Neural progenitor cell (in vitro differentiated cells): ENCODE data around the gene REEP3. TPM values are rescaled to one million over a fixed set of nuclear protein-coding genes. Genes with fewer than 3 reads are reported as not detected.

Source experiments
- DNase-seq: peaks from one replicate; pipeline ENCODE4 v3.0.0-alpha.2; 2016; ENCODE audit warnings: low spot score
- H2AFZ ChIP-seq: fragments of 200-600 bp; sonication (generic); replicated peaks from 2 replicates; pipeline ENCODE4 v1.6.1; 2016; ENCODE audit warnings: antibody characterized with exemption
- H3F3A ChIP-seq: fragments of 200-600 bp; sonication (generic); 2 replicates; pipeline ENCODE4 v1.6.1; 2016; ENCODE audit warnings: antibody characterized with exemption, low read depth
- H3K27ac ChIP-seq: fragments of 200-600 bp; sonication (generic); 2 replicates; pipeline ENCODE4 v1.5.1; 2016; ENCODE audit warnings: mild to moderate bottlenecking
- H3K27me3 ChIP-seq: fragments of 200-600 bp; sonication (generic); 2 replicates; pipeline ENCODE4 v1.6.1; 2016; ENCODE audit warnings: mild to moderate bottlenecking, moderate library complexity
- H3K36me3 ChIP-seq: fragments of 200-600 bp; sonication (generic); 2 replicates; pipeline ENCODE4 v1.5.1; 2016
- H3K4me1 ChIP-seq: fragments of 200-600 bp; sonication (generic); 2 replicates; pipeline ENCODE4 v1.6.1; 2016; ENCODE audit warnings: mixed run types
- H3K4me2 ChIP-seq: fragments of 200-600 bp; sonication (generic); 2 replicates; pipeline ENCODE4 v1.6.1; 2016
- H3K4me3 ChIP-seq: fragments of 200-600 bp; sonication (generic); 2 replicates; pipeline ENCODE4 v1.5.1; 2016
- H3K79me2 ChIP-seq: fragments of 200-600 bp; sonication (generic); 2 replicates; pipeline ENCODE4 v1.6.1; 2016; ENCODE audit warnings: low read depth
- H3K9ac ChIP-seq: fragments of 200-600 bp; sonication (generic); 2 replicates; pipeline ENCODE4 v1.6.1; 2016
- H3K9me3 ChIP-seq: fragments of 200-600 bp; sonication (generic); 2 replicates; pipeline ENCODE4 v1.5.1; 2016; ENCODE audit warnings: low read depth
- H4K20me1 ChIP-seq: fragments of 200-600 bp; sonication (generic); 2 replicates; pipeline ENCODE4 v1.6.1; 2016; ENCODE audit warnings: low read depth
- H3K27ac Mint-ChIP-seq: 3 replicates; pipeline ENCODE4 v1.8.0; 2021; ENCODE audit warnings: mixed read lengths
- H3K27me3 Mint-ChIP-seq: 2 replicates; pipeline ENCODE4 v1.8.0; 2022; ENCODE audit warnings: low read depth, mild to moderate bottlenecking, inconsistent platforms, moderate library complexity, mixed read lengths; ENCODE audit not compliant: insufficient read depth
- H3K36me3 Mint-ChIP-seq: 3 replicates; pipeline ENCODE4 v1.8.0; 2021; ENCODE audit warnings: mixed read lengths
- H3K4me1 Mint-ChIP-seq: 3 replicates; pipeline ENCODE4 v1.8.0; 2021; ENCODE audit warnings: mixed read lengths
- H3K4me3 Mint-ChIP-seq: 3 replicates; pipeline ENCODE4 v1.8.0; 2021; ENCODE audit warnings: mild to moderate bottlenecking, moderate library complexity, mixed read lengths
- H3K9me3 Mint-ChIP-seq: 3 replicates; pipeline ENCODE4 v1.8.0; 2020; ENCODE audit warnings: mixed read lengths
- CTCF ChIP-seq: fragments of 200-600 bp; sonication (generic); IDR thresholded peaks from 2 replicates; pipeline ENCODE4 v1.5.1; 2017; ENCODE audit warnings: antibody characterized with exemption, mild to moderate bottlenecking
- EZH2 ChIP-seq: fragments of 200-600 bp; sonication (generic); IDR thresholded peaks from 2 replicates; pipeline ENCODE4 v1.6.1; 2017; ENCODE audit warnings: antibody characterized with exemption, mild to moderate bottlenecking, moderate library complexity
- EZH2phosphoT487 ChIP-seq: fragments of 200-600 bp; sonication (generic); IDR thresholded peaks from 2 replicates; pipeline ENCODE4 v1.6.1; 2017; ENCODE audit warnings: antibody characterized with exemption
- total RNA-seq: library from RNA; depleted of rRNA; stranded (reverse); fragments of >200 nt; gene quantifications from 2 replicates; pipeline ENCODE4 v1.2.3, GENCODE V29; 2015; ENCODE audit warnings: low replicate concordance

Gene REEP3
- total RNA-seq, 1 donor from 2014 or later, result 42.0 TPM

GRCh38 chr10:63641366-63641765 lies 120.2 kb downstream of the REEP3 start:
- DNase-seq, result no peak
- H3K4me1 ChIP-seq, result no peaks in the 10 kb centered on the region
- no peaks in the 10 kb centered on the region for H4K20me1 ChIP-seq
- H3K4me2 ChIP-seq, result no peak overlapping the region
- no peaks in the 10 kb centered on the region for H3F3A ChIP-seq
- Mint-ChIP-seq H3K4me3 (no peak overlapping the region), H3K36me3 (no peaks in the 10 kb centered on the region), H3K27ac (no peak overlapping the region), H3K9me3 (no peaks in the 10 kb centered on the region), H3K27me3 (no peaks in the 10 kb centered on the region), H3K4me1 (no peaks in the 10 kb centered on the region)
- no peak overlapping the region for H3K27ac ChIP-seq
- no peaks in the 10 kb centered on the region for H3K36me3 ChIP-seq
- no peak overlapping the region for H3K4me3 ChIP-seq
- H2AFZ ChIP-seq, result peak overlapping the region; percentile 57
- H3K9ac ChIP-seq, result no peak overlapping the region
- H3K79me2 ChIP-seq, result no peaks in the 10 kb centered on the region
- no peaks in the 10 kb centered on the region for H3K27me3 ChIP-seq
- no peak for TF ChIP-seq CTCF
- no peak for TF ChIP-seq EZH2
- TF ChIP-seq EZH2phosphoT487, result no peak
- H3K9me3 ChIP-seq, result no peaks in the 10 kb centered on the region

GRCh38 chr10:63641799-63642198 lies 120.6 kb downstream of the REEP3 start:
- Mint-ChIP-seq H3K9me3 (no peaks in the 10 kb centered on the region), H3K4me3 (no peak overlapping the region), H3K27me3 (no peaks in the 10 kb centered on the region), H3K36me3 (no peaks in the 10 kb centered on the region), H3K4me1 (no peaks in the 10 kb centered on the region), H3K27ac (no peak overlapping the region)
- H3K4me1 ChIP-seq, result no peaks in the 10 kb centered on the region
- H3F3A ChIP-seq, result no peaks in the 10 kb centered on the region
- H3K9me3 ChIP-seq, result no peaks in the 10 kb centered on the region
- peak overlapping the region; percentile 57 for H2AFZ ChIP-seq
- DNase-seq, result no peak
- no peaks in the 10 kb centered on the region for H3K79me2 ChIP-seq
- no peaks in the 10 kb centered on the region for H4K20me1 ChIP-seq
- H3K4me2 ChIP-seq, result no peak overlapping the region
- TF ChIP-seq CTCF, result no peak
- TF ChIP-seq EZH2, result no peak
- no peak for TF ChIP-seq EZH2phosphoT487
- no peak overlapping the region for H3K27ac ChIP-seq
- no peaks in the 10 kb centered on the region for H3K36me3 ChIP-seq
- no peak overlapping the region for H3K9ac ChIP-seq
- no peaks in the 10 kb centered on the region for H3K27me3 ChIP-seq
- H3K4me3 ChIP-seq, result no peak overlapping the region

- Mint-ChIP-seq H3K36me3 (no peaks in the 10 kb centered on the region), H3K9me3 (no peaks in the 10 kb centered on the region), H3K4me1 (no peaks in the 10 kb centered on the region), H3K27me3 (no peaks in the 10 kb centered on the region), H3K27ac (no peak overlapping the region), H3K4me3 (no peak overlapping the region)
- H3K9me3 ChIP-seq, result no peaks in the 10 kb centered on the region
- H3K36me3 ChIP-seq, result no peaks in the 10 kb centered on the region
- TF ChIP-seq CTCF (no peak), EZH2phosphoT487 (no peak), EZH2 (no peak)
- no peaks in the 10 kb centered on the region for H3K27me3 ChIP-seq
- no peak overlapping the region for H3K4me2 ChIP-seq
- no peak overlapping the region for H2AFZ ChIP-seq
- H3K79me2 ChIP-seq, result no peaks in the 10 kb centered on the region
- no peaks in the 10 kb centered on the region for H3F3A ChIP-seq
- no peak overlapping the region for H3K4me3 ChIP-seq
- H4K20me1 ChIP-seq, result no peaks in the 10 kb centered on the region
- no peak overlapping the region for H3K27ac ChIP-seq
- no peak overlapping the region for H3K9ac ChIP-seq
- no peak for DNase-seq
- H3K4me1 ChIP-seq, result no peaks in the 10 kb centered on the region
These were observed 121.6 kb downstream of the REEP3 start for GRCh38 chr10:63642808-63643207.
